HEK293 (cell line): ENCODE measurements around the gene MYL6B.
A peak's percentile ranks its signal among the peaks of the same experiment; 100 is the strongest.

ENCODE experiments used
- HOXA7 ChIP-seq: sonication (generic); formaldehyde crosslinking; IDR thresholded peaks from 2 replicates; pipeline ENCODE4 v1.8.1; 2022; ENCODE audit warnings: missing genetic modification reagents, borderline replicate concordance
- KLF10 ChIP-seq: fragments of 450-650 bp; IDR thresholded peaks from 2 replicates; pipeline ENCODE4 v1.5.1; 2018; ENCODE audit warnings: missing biosample characterization, mild to moderate bottlenecking, missing genetic modification characterization
- MEIS1 ChIP-seq: sonication (generic); formaldehyde crosslinking; IDR thresholded peaks from 2 replicates; pipeline ENCODE4 v1.8.1; 2022; ENCODE audit warnings: missing genetic modification reagents, mild to moderate bottlenecking, borderline replicate concordance
- OSR2 ChIP-seq: fragments of 450-650 bp; formaldehyde crosslinking; IDR thresholded peaks from 2 replicates; pipeline ENCODE4 v1.5.1; 2016; ENCODE audit warnings: missing biosample characterization, missing genetic modification characterization
- PRDM10 ChIP-seq: fragments of 450-650 bp; formaldehyde crosslinking; IDR thresholded peaks from 2 replicates; pipeline ENCODE4 v1.5.1; 2016; ENCODE audit warnings: missing biosample characterization, missing genetic modification characterization
- SCRT2 ChIP-seq: fragments of 450-650 bp; formaldehyde crosslinking; IDR thresholded peaks from 2 replicates; pipeline ENCODE4 v1.5.1; 2016; ENCODE audit warnings: missing biosample characterization, missing genetic modification characterization
- SP7 ChIP-seq: fragments of 450-650 bp; formaldehyde crosslinking; IDR thresholded peaks from 2 replicates; pipeline ENCODE4 v1.5.1; 2016; ENCODE audit warnings: missing biosample characterization, missing genetic modification characterization
- TSHZ1 ChIP-seq: fragments of 450-650 bp; formaldehyde crosslinking; IDR thresholded peaks from 2 replicates; pipeline ENCODE4 v1.5.1; 2016; ENCODE audit warnings: missing biosample characterization, missing genetic modification characterization, borderline replicate concordance
- ZBTB20 ChIP-seq: fragments of 450-650 bp; formaldehyde crosslinking; IDR thresholded peaks from 2 replicates; pipeline ENCODE4 v1.5.1; 2016; ENCODE audit warnings: missing biosample characterization, missing genetic modification characterization
- ZNF175 ChIP-seq: fragments of 450-650 bp; formaldehyde crosslinking; IDR thresholded peaks from 2 replicates; pipeline ENCODE4 v1.5.1; 2016; ENCODE audit warnings: missing biosample characterization, missing genetic modification characterization
- ZNF211 ChIP-seq: fragments of 450-650 bp; formaldehyde crosslinking; IDR thresholded peaks from 2 replicates; pipeline ENCODE4 v1.5.1; 2016; ENCODE audit warnings: low read depth, missing biosample characterization, missing genetic modification characterization
- ZNF221 ChIP-seq: fragments of 450-650 bp; formaldehyde crosslinking; IDR thresholded peaks from 2 replicates; pipeline ENCODE4 v1.5.1; 2017; ENCODE audit warnings: missing biosample characterization, missing genetic modification characterization, borderline replicate concordance
- ZNF223 ChIP-seq: fragments of 450-650 bp; formaldehyde crosslinking; IDR thresholded peaks from 2 replicates; pipeline ENCODE4 v1.5.1; 2016; ENCODE audit warnings: missing biosample characterization, missing genetic modification characterization
- ZNF24 ChIP-seq: fragments of 450-650 bp; formaldehyde crosslinking; IDR thresholded peaks from 2 replicates; pipeline ENCODE4 v1.5.1; 2016; ENCODE audit warnings: missing biosample characterization, missing genetic modification characterization
- ZNF416 ChIP-seq: fragments of 450-650 bp; formaldehyde crosslinking; IDR thresholded peaks from 2 replicates; pipeline ENCODE4 v1.5.1; 2016; ENCODE audit warnings: missing biosample characterization, missing genetic modification characterization
- ZNF426 ChIP-seq: fragments of 450-650 bp; formaldehyde crosslinking; IDR thresholded peaks from 2 replicates; pipeline ENCODE4 v1.5.1; 2017; ENCODE audit warnings: missing biosample characterization, missing genetic modification characterization, mild to moderate bottlenecking, inconsistent platforms, moderate library complexity
- ZNF488 ChIP-seq: fragments of 450-650 bp; formaldehyde crosslinking; IDR thresholded peaks from 2 replicates; pipeline ENCODE4 v1.5.1; 2016; ENCODE audit warnings: missing biosample characterization, missing genetic modification characterization
- ZNF521 ChIP-seq: fragments of 450-650 bp; formaldehyde crosslinking; IDR thresholded peaks from 2 replicates; pipeline ENCODE4 v1.5.1; 2017; ENCODE audit warnings: missing biosample characterization, mild to moderate bottlenecking, missing genetic modification characterization
- ZNF530 ChIP-seq: fragments of 450-650 bp; formaldehyde crosslinking; IDR thresholded peaks from 2 replicates; pipeline ENCODE4 v1.5.1; 2016; ENCODE audit warnings: low read depth, missing biosample characterization, missing genetic modification characterization
- ZNF549 ChIP-seq: fragments of 450-650 bp; IDR thresholded peaks from 2 replicates; pipeline ENCODE4 v1.5.1; 2018; ENCODE audit warnings: missing biosample characterization, missing genetic modification characterization, mild to moderate bottlenecking, inconsistent platforms, moderate library complexity
- ZNF664 ChIP-seq: fragments of 450-650 bp; formaldehyde crosslinking; IDR thresholded peaks from 2 replicates; pipeline ENCODE4 v1.5.1; 2016; ENCODE audit warnings: missing biosample characterization, missing genetic modification characterization
- ZNF670 ChIP-seq: fragments of 450-650 bp; formaldehyde crosslinking; IDR thresholded peaks from 2 replicates; pipeline ENCODE4 v1.5.1; 2016; ENCODE audit warnings: missing biosample characterization, missing genetic modification characterization, low read depth
- ZNF677 ChIP-seq: fragments of 450-650 bp; IDR thresholded peaks from 2 replicates; pipeline ENCODE4 v1.5.0; 2018; ENCODE audit warnings: missing biosample characterization, mild to moderate bottlenecking, missing genetic modification characterization, moderate library complexity
- ZNF768 ChIP-seq: fragments of 450-650 bp; formaldehyde crosslinking; IDR thresholded peaks from 2 replicates; pipeline ENCODE4 v1.5.1; 2018; ENCODE audit warnings: missing biosample characterization, mild to moderate bottlenecking, missing genetic modification characterization
- ZNF791 ChIP-seq: fragments of 450-650 bp; formaldehyde crosslinking; IDR thresholded peaks from 2 replicates; pipeline ENCODE4 v1.5.1; 2016; ENCODE audit warnings: missing biosample characterization, missing genetic modification characterization
- ZNF843 ChIP-seq: fragments of 450-650 bp; formaldehyde crosslinking; IDR thresholded peaks from 2 replicates; pipeline ENCODE4 v1.5.1; 2016; ENCODE audit warnings: missing biosample characterization, missing genetic modification characterization
- TF ChIP-seq, protein P1 (sequence below): fragments of 450-650 bp; formaldehyde crosslinking; IDR thresholded peaks from 2 replicates; pipeline ENCODE4 v1.5.1; 2016; ENCODE audit warnings: missing biosample characterization, missing genetic modification characterization
- TF ChIP-seq, protein P2 (sequence below): fragments of 450-650 bp; formaldehyde crosslinking; IDR thresholded peaks from 2 replicates; pipeline ENCODE4 v1.5.1; 2016; ENCODE audit warnings: missing biosample characterization, missing genetic modification characterization

MYL6B gene

GRCh38 chr12:56104815-56105608 lies 47.4 kb upstream of the MYL6B start (continued):
- TF ChIP-seq ZNF670 (tag by site-specific recombination) (no peak), SCRT2 (tag by site-specific recombination) (peak; percentile 75), ZNF416 (tag by site-specific recombination) (no peak), ZNF521 (tag by site-specific recombination) (no peak), ZNF426 (tag by site-specific recombination) (no peak), ZNF530 (tag by site-specific recombination) (no peak), OSR2 (tag by site-specific recombination) (no peak), SP7 (no peak), TSHZ1 (tag by site-specific recombination) (peak; percentile 14; the same call in 1 of the 2 replicates), ZNF211 (tag by site-specific recombination) (no peak), ZNF549 (tag by site-specific recombination) (no peak), ZNF175 (no peak), ZNF791 (tag by site-specific recombination) (no peak), MEIS1 (no peak), ZBTB20 (tag by site-specific recombination) (no peak), ZNF223 (tag by site-specific recombination) (peak; percentile 83), KLF10 (tag by site-specific recombination) (no peak), ZNF488 (no peak), ZNF768 (tag by site-specific recombination) (no peak), ZNF843 (tag by site-specific recombination) (no peak), ZNF24 (tag by site-specific recombination) (0 out of 2 replicates have a peak, but pooled peaks have one; percentile 17), ZNF664 (no peak), HOXA7 (CRISPR knock-in tag) (no peak), ZNF677 (no peak), PRDM10 (tag by site-specific recombination) (peak; percentile 92), ZNF221 (tag by site-specific recombination) (no peak)
- TF ChIP-seq, protein P1, sequence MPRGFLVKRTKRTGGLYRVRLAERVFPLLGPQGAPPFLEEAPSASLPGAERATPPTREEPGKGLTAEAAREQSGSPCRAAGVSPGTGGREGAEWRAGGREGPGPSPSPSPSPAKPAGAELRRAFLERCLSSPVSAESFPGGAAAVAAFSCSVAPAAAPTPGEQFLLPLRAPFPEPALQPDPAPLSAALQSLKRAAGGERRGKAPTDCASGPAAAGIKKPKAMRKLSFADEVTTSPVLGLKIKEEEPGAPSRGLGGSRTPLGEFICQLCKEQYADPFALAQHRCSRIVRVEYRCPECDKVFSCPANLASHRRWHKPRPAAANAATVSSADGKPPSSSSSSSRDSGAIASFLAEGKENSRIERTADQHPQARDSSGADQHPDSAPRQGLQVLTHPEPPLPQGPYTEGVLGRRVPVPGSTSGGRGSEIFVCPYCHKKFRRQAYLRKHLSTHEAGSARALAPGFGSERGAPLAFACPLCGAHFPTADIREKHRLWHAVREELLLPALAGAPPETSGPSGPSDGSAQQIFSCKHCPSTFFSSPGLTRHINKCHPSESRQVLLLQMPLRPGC (tag by site-specific recombination): no peak
- TF ChIP-seq, protein P2, sequence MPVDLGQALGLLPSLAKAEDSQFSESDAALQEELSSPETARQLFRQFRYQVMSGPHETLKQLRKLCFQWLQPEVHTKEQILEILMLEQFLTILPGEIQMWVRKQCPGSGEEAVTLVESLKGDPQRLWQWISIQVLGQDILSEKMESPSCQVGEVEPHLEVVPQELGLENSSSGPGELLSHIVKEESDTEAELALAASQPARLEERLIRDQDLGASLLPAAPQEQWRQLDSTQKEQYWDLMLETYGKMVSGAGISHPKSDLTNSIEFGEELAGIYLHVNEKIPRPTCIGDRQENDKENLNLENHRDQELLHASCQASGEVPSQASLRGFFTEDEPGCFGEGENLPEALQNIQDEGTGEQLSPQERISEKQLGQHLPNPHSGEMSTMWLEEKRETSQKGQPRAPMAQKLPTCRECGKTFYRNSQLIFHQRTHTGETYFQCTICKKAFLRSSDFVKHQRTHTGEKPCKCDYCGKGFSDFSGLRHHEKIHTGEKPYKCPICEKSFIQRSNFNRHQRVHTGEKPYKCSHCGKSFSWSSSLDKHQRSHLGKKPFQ (tag by site-specific recombination): peak; percentile 38; the same call in 1 of the 2 replicates
